HUES48 (cell line): ENCODE data around the gene CSAD.
A peak's percentile ranks its signal among the peaks of the same experiment; 100 is the strongest.

Experiments
- H3K27ac ChIP-seq: one replicate; pipeline ENCODE4 v1.7.0; 2013; ENCODE audit warnings: low read depth, low read length, inconsistent platforms
- H3K27me3 ChIP-seq: 2 replicates; pipeline ENCODE4 v1.6.1; 2013; ENCODE audit warnings: mild to moderate bottlenecking, low read length; ENCODE audit not compliant: control insufficient read depth, insufficient read depth
- H3K36me3 ChIP-seq: 2 replicates; pipeline ENCODE4 v1.6.1; 2013; ENCODE audit warnings: low read length; ENCODE audit not compliant: control insufficient read depth, insufficient read depth
- H3K4me1 ChIP-seq: 2 replicates; pipeline ENCODE4 v1.6.1; 2013; ENCODE audit warnings: mild to moderate bottlenecking, low read length; ENCODE audit not compliant: control insufficient read depth, insufficient read depth
- H3K4me3 ChIP-seq: 2 replicates; pipeline ENCODE4 v1.5.1; 2013; ENCODE audit warnings: mild to moderate bottlenecking, low read depth, low read length
- H3K9ac ChIP-seq: 2 replicates; pipeline ENCODE4 v1.6.1; 2013; ENCODE audit warnings: mild to moderate bottlenecking, low read depth, low read length, moderate library complexity
- H3K9me3 ChIP-seq: 2 replicates; pipeline ENCODE4 v1.6.1; 2013; ENCODE audit warnings: low read length; ENCODE audit not compliant: control insufficient read depth, insufficient read depth

The CSAD gene

DNA sequence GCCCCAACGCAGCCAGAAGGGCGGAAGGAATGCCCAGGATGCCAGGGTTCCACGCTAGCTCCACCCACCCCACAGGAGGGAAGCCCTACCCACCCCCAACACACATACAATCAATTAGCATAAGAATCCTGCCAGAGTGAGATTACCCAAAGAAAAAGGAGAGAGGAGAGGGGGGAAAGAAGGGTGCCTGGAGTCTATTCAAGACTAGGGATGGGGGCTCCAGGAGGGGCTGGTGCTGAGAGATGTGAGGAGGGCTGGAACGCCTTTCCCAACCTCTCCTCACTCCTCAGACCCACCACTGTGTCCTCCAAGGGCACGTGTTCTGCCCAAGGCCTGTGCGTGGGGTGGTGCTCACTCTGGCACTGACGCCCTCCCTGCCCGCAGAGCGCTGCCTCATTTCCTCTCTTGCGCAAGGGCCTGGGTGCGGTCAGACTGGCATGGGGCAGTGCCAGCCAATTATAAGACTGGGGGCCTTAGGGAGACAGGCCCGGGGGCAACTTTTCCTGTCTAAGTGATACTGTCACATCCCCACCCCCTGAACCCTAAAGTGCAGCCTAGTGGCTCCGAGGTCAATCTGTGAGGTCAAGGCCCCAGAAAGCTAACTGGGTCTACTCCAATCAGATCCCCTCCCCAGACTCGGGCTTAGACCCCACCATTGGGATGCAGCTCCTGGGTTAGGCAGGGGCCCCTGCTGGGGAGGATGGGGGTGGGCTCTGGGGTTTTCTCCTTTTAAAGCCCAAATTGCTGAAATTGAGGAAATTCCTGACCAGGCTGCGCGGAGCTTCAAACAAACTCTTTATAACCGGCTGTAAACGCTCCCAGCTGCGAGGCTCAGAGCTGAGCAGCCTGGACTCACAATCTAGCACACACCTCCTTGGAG lies 36.6 kb upstream of the CSAD start:
- Histone ChIP-seq H3K4me3 (peak overlapping the region; percentile 89), H3K4me1 (peaks cover 50% of the 10 kb centered on the region)

GRCh38 chr12:53215497-53215896 lies 34.8 kb upstream of the CSAD start:
- H3K27ac ChIP-seq = no peak overlapping the region
- H3K36me3 ChIP-seq = peaks cover 43% of the 10 kb centered on the region
- no peaks in the 10 kb centered on the region for H3K9me3 ChIP-seq
- peaks cover 46% of the 10 kb centered on the region for H3K4me1 ChIP-seq
- H3K27me3 ChIP-seq = peaks cover 10% of the 10 kb centered on the region
- H3K9ac ChIP-seq = no peak overlapping the region
- H3K4me3 ChIP-seq = no peak overlapping the region

More for the DNA sequence above, 36.6 kb upstream of the CSAD start:
- peaks cover 10% of the 10 kb centered on the region for H3K27me3 ChIP-seq
- H3K36me3 ChIP-seq = peaks cover 26% of the 10 kb centered on the region
- peak overlapping the region; percentile 97 for H3K27ac ChIP-seq
- H3K9me3 ChIP-seq = no peaks in the 10 kb centered on the region
- peak overlapping the region; percentile 62 for H3K9ac ChIP-seq

DNA sequence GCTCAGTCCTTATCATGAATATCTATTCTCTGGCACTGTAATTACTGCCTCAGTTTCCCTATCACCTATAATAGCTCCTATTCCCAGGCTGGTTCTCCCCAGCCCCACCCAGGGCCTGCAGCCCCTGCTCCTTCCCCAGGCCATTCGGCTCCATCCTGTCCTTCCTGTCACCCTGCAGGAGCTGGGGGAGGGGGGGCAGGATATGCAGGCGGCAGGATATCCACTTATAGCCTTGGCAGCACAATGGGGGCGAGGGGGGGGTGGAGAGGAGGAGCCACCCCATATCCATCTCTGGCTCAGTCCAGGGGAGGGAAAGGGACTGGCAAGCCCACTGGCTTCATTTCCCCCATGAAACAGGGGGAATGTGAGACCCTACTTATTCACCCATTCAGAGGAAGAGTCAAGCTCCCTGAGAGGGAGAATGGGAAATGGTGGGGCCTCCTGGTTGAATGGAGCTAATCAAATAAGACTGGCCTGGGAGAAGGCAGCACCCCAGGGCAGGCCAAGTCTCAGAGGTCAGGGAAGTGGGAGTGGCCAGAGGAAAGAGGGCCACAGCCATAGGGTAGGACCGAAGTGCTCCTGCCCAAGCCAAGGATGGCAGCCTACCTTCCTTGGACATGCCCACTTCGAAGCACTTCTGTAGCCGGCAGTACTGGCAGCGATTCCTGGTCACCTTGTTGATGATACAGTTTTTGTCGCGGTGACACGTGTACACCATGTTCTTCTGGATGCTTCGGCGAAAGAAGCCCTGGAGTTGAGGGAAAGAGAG lies 34.1 kb upstream of the CSAD start:
- Histone ChIP-seq H3K36me3 (peaks cover 48% of the 10 kb centered on the region), H3K9ac (no peak overlapping the region), H3K27ac (peak overlapping the region; percentile 23), H3K4me3 (no peak overlapping the region), H3K4me1 (peaks cover 46% of the 10 kb centered on the region), H3K9me3 (no peaks in the 10 kb centered on the region), H3K27me3 (peaks cover 10% of the 10 kb centered on the region)

DNA sequence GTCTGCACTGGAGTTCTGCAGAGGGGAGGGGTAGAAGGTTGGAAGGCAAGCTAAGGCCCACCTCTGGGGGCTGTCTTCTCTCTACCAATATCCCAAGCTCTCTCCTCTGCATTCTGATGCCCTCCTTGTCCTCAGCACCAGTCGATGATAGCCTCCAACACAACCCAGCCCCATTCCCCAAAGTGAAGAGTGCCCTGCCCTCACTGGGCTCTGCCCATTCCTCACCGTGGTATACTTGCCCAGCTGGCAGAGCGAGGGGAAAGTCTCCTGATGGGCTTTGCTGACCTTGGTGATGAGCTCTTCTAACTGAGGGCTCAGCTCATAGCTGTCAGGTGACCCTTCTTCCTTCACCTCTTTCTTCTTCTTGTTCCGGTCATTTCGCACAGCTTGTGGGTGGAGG lies 33.5 kb upstream of the CSAD start:
- H3K9ac ChIP-seq = no peak overlapping the region
- peaks cover 4% of the 10 kb centered on the region for H3K27me3 ChIP-seq
- H3K4me3 ChIP-seq = no peak overlapping the region
- H3K36me3 ChIP-seq = peaks cover 48% of the 10 kb centered on the region
- H3K9me3 ChIP-seq = no peaks in the 10 kb centered on the region
- no peak overlapping the region for H3K27ac ChIP-seq
- peaks cover 46% of the 10 kb centered on the region for H3K4me1 ChIP-seq

DNA sequence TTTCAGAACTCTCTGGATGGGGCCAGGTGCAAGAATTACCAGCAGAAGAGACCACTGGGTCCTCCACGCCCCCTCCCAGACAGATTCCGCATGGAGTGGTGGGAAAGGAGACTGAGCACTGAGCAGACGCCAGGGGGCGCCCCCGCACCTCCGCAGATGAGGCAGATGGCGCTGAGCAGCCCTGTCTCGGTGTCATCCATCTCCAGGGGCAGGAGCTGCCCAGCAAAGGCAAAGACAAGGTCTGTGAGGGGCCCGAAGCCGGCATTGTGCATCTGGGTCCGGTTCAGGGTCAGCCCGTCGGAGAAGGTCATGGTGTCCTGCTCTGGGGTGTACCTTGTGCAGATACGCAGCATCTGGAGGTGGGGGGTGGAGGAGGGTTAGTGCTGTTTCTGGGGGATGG lies 32.6 kb upstream of the CSAD start:
- H3K4me1 ChIP-seq = peaks cover 45% of the 10 kb centered on the region
- H3K27ac ChIP-seq = no peak overlapping the region
- peaks cover 48% of the 10 kb centered on the region for H3K36me3 ChIP-seq
- H3K4me3 ChIP-seq = no peak overlapping the region
- H3K9ac ChIP-seq = no peak overlapping the region
- no peaks in the 10 kb centered on the region for H3K9me3 ChIP-seq
- no peaks in the 10 kb centered on the region for H3K27me3 ChIP-seq

DNA sequence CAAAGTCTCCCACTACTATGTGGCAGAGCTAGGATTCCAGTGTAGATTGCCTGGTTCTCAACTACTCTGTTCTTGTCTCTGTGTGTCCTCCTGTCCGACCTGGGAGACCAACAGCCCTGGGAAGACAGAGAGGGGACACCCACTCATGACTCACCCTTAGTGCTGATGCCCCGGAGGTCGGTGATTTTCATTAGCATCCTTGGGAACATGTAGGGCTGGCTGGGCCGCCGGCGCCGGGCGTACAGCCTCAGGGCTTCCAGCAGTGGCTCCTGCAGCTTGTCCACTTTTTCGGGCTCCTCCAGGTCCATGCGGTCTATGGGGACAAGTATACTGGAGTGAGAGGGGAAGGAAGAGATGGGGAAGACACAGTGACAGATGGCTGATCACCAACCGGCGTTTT lies 32.2 kb upstream of the CSAD start:
- Histone ChIP-seq H3K36me3 (peaks cover 48% of the 10 kb centered on the region), H3K4me1 (peaks cover 41% of the 10 kb centered on the region), H3K4me3 (no peak overlapping the region), H3K9ac (no peak overlapping the region), H3K9me3 (no peaks in the 10 kb centered on the region), H3K27ac (no peak overlapping the region), H3K27me3 (no peaks in the 10 kb centered on the region)

DNA sequence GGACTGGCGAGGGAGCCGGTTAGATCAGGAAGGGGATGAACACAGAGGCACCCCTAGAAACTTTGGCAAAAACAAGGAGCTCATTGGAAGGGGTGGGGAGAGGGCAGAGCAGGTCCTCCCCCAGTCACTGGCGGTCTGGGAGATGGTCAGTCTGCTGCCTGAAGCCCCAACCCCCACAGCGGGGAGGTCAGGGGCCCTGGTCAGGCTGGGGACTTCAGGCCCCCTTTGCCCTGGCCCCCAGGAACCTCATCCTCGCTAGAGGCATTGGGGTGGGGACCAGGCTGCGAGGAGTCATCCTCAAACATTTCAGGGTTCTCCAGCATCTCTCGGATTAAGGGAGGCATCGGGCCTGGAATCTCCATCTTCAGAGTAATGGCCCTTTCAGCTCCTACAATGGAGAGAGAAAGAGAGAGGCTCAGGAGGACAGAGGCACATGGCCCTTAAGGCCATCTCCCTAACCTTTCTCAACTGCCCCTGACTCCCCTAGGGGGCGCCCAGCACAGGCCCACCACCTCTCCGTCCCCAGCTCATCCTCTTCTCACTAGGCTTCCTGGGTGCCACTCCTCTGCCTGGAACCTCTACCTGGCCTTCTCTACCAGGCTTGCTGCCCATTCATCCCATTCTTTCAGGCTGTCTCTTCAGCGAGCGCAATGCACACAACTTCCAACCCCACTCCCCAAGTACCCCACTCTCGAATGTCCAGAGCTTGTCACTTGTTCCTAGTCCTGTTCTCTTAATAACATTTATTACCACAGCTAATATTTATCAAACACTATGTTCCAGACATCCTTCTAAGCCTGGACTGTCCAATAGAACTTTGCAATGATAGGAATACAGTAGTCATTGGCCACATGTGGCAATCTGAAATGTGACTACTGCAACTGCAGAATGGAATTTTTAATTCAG lies 31.0 kb upstream of the CSAD start:
- no peak overlapping the region for H3K27ac ChIP-seq
- H3K4me1 ChIP-seq = peaks cover 30% of the 10 kb centered on the region
- H3K36me3 ChIP-seq = peaks cover 48% of the 10 kb centered on the region
- H3K9me3 ChIP-seq = no peaks in the 10 kb centered on the region
- no peak overlapping the region for H3K9ac ChIP-seq
- no peaks in the 10 kb centered on the region for H3K27me3 ChIP-seq
- H3K4me3 ChIP-seq = no peak overlapping the region

GRCh38 chr12:53210843-53211242 lies 30.1 kb upstream of the CSAD start:
- Histone ChIP-seq H3K36me3 (peaks cover 48% of the 10 kb centered on the region), H3K4me1 (peaks cover 21% of the 10 kb centered on the region), H3K9ac (no peak overlapping the region)

DNA sequence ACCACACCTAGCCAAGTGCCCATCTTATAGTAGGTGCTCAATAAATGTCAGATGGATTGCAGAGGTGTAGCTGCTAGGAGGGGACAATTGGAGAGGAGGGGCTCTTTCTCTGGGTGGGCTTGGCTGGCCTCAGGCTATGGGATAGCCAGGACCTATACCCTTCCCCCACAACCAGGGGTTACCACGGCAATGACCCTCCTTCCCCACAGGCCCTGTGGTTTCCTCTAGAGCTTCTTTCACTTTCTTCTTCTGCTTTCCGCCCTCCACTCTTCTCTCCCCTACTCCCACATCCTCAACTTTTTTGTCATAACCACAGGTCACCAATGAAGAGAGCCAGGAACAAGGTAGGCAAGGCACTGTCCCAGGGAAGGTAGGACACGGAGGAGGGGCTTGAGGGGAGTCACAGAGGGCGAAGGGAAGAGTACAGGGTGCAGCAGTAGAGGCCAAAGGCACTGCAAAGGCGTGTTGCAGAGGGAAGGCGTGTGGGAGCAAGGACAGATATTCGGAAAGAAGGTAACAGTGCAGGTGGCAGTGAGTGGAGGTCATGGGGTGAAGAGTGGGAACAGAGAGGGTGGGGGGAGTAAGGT lies 28.2 kb upstream of the CSAD start:
- Histone ChIP-seq H3K27me3 (no peaks in the 10 kb centered on the region), H3K9ac (no peak overlapping the region), H3K4me1 (peaks cover 4% of the 10 kb centered on the region), H3K9me3 (no peaks in the 10 kb centered on the region), H3K27ac (no peak overlapping the region), H3K36me3 (peaks cover 35% of the 10 kb centered on the region), H3K4me3 (no peak overlapping the region)

More at GRCh38 chr12:53210843-53211242, 30.1 kb upstream of the CSAD start:
- no peak overlapping the region for H3K27ac ChIP-seq
- no peaks in the 10 kb centered on the region for H3K27me3 ChIP-seq
- no peaks in the 10 kb centered on the region for H3K9me3 ChIP-seq
- H3K4me3 ChIP-seq = no peak overlapping the region

GRCh38 chr12:53208435-53208834 lies 27.7 kb upstream of the CSAD start:
- Histone ChIP-seq H3K27me3 (no peaks in the 10 kb centered on the region), H3K9ac (no peak overlapping the region), H3K36me3 (peaks cover 31% of the 10 kb centered on the region), H3K27ac (no peak overlapping the region), H3K4me1 (no peaks in the 10 kb centered on the region; the same call in 1 of the 2 replicates), H3K9me3 (no peaks in the 10 kb centered on the region), H3K4me3 (no peak overlapping the region)
